Measurements from ENCODE around the gene ALG3. TPM values are rescaled to one million over a fixed set of nuclear protein-coding genes. Genes with fewer than 3 reads are reported as not detected.

The ALG3 gene
- total RNA-seq, 4 donors from 2014 or later: 45.8 to 63.9 (median 54.6) TPM

DNA sequence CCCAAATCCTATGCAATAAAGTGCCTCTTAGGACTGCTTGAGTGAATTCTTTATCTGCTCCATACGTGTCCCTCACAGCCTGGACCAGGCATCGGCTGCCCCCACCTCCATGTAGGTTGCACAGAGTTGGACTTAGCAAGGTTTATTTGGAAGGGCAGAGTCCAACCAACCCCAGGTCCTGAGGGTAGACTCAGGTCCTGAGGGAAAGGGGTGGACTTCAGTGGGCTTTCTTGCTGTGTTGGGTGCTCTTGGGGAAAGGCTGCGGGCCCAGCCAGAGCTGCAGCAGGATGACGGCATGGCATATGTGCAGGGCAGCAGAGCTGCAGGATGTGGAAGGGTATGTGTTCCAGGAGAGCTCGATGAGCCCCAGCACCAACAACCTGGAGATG, 6.5 kb downstream of the ALG3 start:
- no peak for DNase-seq
- Histone ChIP-seq H3K27ac (no peak overlapping the region), H3K36me3 (peaks cover 22 to 45% (median 31%) of the 10 kb centered on the region in 3 donors), H3K4me3 (no peak overlapping the region), H3K27me3 (peaks cover 0 to 18% (median 0%) of the 10 kb centered on the region in 4 donors), H3K4me1 (peaks cover under 1 to 18% (median 8%) of the 10 kb centered on the region in 3 donors), H3K9me3 (no peaks in the 10 kb centered on the region)
- WGBS, 2 donors: 67 to 80% methylated on average over 1 to 4 of the region's 5 CpGs
- intact Hi-C loops (cut with DNase I): loop anchor here (5.0 kb wide), 1 partner anchor 95 kb away; no protein-coding TSS in a partner anchor
- TF ChIP-seq, protein P1, sequence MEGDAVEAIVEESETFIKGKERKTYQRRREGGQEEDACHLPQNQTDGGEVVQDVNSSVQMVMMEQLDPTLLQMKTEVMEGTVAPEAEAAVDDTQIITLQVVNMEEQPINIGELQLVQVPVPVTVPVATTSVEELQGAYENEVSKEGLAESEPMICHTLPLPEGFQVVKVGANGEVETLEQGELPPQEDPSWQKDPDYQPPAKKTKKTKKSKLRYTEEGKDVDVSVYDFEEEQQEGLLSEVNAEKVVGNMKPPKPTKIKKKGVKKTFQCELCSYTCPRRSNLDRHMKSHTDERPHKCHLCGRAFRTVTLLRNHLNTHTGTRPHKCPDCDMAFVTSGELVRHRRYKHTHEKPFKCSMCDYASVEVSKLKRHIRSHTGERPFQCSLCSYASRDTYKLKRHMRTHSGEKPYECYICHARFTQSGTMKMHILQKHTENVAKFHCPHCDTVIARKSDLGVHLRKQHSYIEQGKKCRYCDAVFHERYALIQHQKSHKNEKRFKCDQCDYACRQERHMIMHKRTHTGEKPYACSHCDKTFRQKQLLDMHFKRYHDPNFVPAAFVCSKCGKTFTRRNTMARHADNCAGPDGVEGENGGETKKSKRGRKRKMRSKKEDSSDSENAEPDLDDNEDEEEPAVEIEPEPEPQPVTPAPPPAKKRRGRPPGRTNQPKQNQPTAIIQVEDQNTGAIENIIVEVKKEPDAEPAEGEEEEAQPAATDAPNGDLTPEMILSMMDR (IDR thresholded peaks at IDR 0.05): no peak
- no peak for TF ChIP-seq POLR2A (IDR thresholded peaks at IDR 0.05)

DNA sequence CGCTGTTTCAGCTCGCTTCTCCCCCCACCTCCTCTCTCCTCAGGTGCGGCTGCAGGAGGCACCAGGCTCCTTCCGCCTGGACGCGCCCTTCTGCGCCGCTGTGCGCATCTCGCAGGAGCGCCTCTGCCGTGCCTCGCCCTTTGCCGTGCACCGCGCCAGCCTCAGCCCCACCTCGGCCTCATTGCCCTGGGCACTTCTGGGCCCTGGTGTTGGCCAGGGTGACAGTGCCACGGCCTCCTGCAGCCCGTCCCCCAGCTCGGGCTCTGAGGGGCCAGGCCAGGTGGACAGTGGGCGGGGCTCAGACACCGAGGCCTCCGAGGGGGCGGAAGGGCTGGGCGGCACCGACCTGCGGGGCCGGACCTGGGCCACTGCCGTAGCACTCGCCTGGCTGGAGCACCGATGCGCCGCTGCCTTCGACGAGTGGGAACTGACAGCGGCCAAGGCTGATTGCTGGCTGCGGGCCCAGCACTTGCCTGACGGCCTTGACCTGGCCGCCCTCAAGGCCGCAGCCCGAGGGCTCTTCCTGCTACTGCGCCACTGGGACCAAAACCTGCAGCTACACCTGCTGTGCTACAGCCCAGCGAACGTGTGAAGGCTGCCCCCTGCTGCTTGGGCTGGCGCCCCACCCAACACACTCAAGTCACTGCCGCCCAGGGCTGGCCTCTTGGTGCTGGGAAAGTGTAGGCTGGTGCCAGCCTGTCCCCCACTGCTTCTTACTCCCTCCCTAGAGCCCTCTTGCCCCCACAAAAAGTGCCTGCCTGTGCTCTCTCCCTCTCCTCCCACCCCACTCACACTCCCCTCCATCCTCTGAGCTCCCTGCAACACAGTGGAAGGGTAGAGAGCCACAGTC, 7.1 kb downstream of the ALG3 start:
- Histone ChIP-seq H3K4me1 (peaks cover 0 to 14% (median 7%) of the 10 kb centered on the region in 3 donors), H3K27me3 (peaks cover 0 to 24% (median 0%) of the 10 kb centered on the region in 4 donors), H3K9me3 (no peaks in the 10 kb centered on the region), H3K36me3 (peaks cover 22 to 45% (median 31%) of the 10 kb centered on the region in 3 donors), H3K27ac (peak overlapping the region in 2 of 4 donors; percentile 35 to 55), H3K4me3 (peak overlapping the region; percentile 12 to 38 (median 26))
- 17 to 48% methylated on average over 3 of the region's 46 CpGs for WGBS, 2 donors
- DNase-seq: no peak
- intact Hi-C loops (cut with DNase I): loop anchor here (5.0 kb wide), 1 partner anchor 94 kb away; no protein-coding TSS in a partner anchor
- TF ChIP-seq, protein P1 (IDR thresholded peaks at IDR 0.05): peak in 5 of 6 experiments; percentile 54 to 81 (median 55)
- no peak for TF ChIP-seq POLR2A (IDR thresholded peaks at IDR 0.05)

DNA sequence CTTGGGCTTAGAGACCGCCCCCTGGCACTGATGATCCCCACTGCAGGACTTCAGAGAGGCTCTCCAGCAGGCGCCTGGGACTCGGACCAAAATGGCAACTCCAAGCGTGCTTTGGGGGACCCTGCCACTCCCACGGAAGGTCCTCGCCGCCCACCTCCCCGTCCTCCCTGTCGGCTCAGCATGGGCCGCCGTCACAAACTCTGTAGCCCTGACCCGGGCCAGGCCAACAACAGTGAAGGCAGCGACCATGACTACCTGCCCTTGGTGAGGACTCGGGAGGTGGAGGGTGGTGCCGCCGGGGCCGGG, 7.7 kb downstream of the ALG3 start:
- peaks cover 0 to 14% (median 7%) of the 10 kb centered on the region in 3 donors for H3K4me1 ChIP-seq
- no peak for DNase-seq
- peaks cover 22 to 43% (median 31%) of the 10 kb centered on the region in 3 donors for H3K36me3 ChIP-seq
- TF ChIP-seq, protein P1 (IDR thresholded peaks at IDR 0.05): no peak
- no peak for TF ChIP-seq POLR2A (IDR thresholded peaks at IDR 0.05)
- H3K27ac ChIP-seq: peak overlapping the region in 1 of 4 donors; percentile 55
- intact Hi-C loops (cut with DNase I): loop anchor here (5.0 kb wide), 1 partner anchor 94 kb away; no protein-coding TSS in a partner anchor
- peaks cover 0 to 30% (median 0%) of the 10 kb centered on the region in 4 donors for H3K27me3 ChIP-seq
- H3K9me3 ChIP-seq: no peaks in the 10 kb centered on the region
- WGBS, 2 donors: 29 to 37% methylated on average over 12 to 13 of the region's 17 CpGs
- peak overlapping the region in 1 of 4 donors; percentile 38 for H3K4me3 ChIP-seq

DNA sequence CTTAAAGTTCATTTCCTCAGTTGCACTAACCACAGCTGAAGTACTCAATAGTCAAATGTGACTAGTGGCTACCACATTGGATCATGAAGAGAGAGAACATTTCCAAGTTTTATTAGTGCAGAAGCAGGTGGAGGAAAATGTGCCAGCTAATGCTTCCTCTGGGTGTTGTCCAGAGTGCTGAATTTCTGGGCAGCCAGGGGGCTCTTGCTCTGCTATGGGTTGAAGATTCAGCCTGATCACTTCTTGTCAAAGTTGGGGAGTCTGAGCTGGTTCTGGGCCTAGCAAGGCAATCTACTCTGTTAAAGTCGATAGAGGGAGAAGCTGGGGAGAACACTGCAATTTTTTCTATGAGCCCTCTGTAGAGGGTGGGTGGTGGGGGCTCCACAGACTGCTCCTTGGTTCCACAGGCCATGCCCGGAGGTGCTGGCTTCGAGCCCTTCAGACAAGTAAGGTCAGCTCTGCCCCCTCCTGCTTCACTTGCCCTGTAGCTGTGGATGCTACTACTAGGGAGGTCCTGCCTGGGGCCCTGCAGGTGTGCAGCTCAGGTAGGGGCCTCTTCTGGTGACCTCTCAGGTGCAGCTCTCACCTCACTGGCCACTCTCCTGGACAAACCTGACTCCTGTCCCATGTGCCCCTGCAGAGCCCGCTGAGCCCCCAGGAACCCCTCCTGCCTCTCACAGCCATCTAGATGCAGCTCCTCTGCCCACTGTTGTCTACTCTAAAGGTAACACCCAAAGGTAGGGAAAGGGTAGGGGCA, 8.2 kb downstream of the ALG3 start:
- no peak overlapping the region for H3K4me3 ChIP-seq
- peaks cover 0 to 33% (median 0%) of the 10 kb centered on the region in 4 donors for H3K27me3 ChIP-seq
- WGBS, 2 donors: 60 to 83% methylated on average over 1 to 2 of the region's 4 CpGs
- DNase-seq: no peak
- intact Hi-C loops (cut with DNase I): loop anchor here (5.0 kb wide), 1 partner anchor 93 kb away; no protein-coding TSS in a partner anchor
- H3K9me3 ChIP-seq: no peaks in the 10 kb centered on the region
- no peak overlapping the region for H3K27ac ChIP-seq
- peaks cover 22 to 38% (median 31%) of the 10 kb centered on the region in 3 donors for H3K36me3 ChIP-seq
- TF ChIP-seq, protein P1 (IDR thresholded peaks at IDR 0.05): no peak
- TF ChIP-seq POLR2A (IDR thresholded peaks at IDR 0.05): no peak
- peaks cover 0 to 14% (median 7%) of the 10 kb centered on the region in 3 donors for H3K4me1 ChIP-seq

Data from esophagus squamous epithelium (tissue), 5 donors.